ENCODE data around the gene AAMDC.

GRCh38 chr11:77813256-77813655 is 7.7 kb upstream of the AAMDC start:
- TF ChIP-seq CTCF (IDR thresholded peaks at IDR 0.05) (no peak), POLR2A (IDR thresholded peaks at IDR 0.05) (no peak)

Data from uterus (tissue), 2 donors.